PC-3 (cell line): ENCODE measurements around the gene NTNG1.

Source experiments
- EZH2 ChIP-seq: fragments of 300-600 bp; sonication (generic); IDR thresholded peaks from one replicate; pipeline ENCODE4 v1.6.1; 2017; ENCODE audit warnings: antibody characterized with exemption, mild to moderate bottlenecking, low read length; ENCODE audit not compliant: unreplicated experiment
- EZH2phosphoT487 ChIP-seq: fragments of 300-600 bp; sonication (generic); IDR thresholded peaks from 2 replicates; pipeline ENCODE4 v1.6.1; 2018; ENCODE audit warnings: mild to moderate bottlenecking, antibody characterized with exemption, low read length, borderline replicate concordance
- TF ChIP-seq, protein P1 (sequence below): fragments of 300-600 bp; sonication (generic); conservative IDR thresholded peaks from 2 replicates; pipeline ENCODE4 v1.5.1; 2017; ENCODE audit warnings: antibody characterized with exemption, low read depth, mild to moderate bottlenecking, low read length

DNA sequence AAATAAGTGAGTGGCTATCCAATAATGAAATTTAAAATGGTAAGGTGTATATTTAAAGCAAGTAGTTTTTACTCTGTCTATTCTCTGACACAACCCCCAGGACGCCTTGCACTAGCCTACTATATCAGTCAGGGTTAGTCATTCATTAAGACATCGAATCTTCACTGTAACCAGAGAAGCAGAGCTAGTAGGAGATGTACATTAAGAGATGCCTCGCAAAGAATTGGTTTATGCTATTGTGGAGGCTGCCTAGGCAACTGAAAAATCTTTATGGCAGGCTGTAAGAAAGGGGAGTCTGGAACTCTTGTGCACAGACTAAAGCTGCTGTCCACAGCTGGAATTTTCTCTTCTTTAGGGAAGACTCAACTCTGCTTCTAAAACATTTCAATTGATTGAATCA is 28.8 kb downstream of the NTNG1 start:
- TF ChIP-seq, protein P1, sequence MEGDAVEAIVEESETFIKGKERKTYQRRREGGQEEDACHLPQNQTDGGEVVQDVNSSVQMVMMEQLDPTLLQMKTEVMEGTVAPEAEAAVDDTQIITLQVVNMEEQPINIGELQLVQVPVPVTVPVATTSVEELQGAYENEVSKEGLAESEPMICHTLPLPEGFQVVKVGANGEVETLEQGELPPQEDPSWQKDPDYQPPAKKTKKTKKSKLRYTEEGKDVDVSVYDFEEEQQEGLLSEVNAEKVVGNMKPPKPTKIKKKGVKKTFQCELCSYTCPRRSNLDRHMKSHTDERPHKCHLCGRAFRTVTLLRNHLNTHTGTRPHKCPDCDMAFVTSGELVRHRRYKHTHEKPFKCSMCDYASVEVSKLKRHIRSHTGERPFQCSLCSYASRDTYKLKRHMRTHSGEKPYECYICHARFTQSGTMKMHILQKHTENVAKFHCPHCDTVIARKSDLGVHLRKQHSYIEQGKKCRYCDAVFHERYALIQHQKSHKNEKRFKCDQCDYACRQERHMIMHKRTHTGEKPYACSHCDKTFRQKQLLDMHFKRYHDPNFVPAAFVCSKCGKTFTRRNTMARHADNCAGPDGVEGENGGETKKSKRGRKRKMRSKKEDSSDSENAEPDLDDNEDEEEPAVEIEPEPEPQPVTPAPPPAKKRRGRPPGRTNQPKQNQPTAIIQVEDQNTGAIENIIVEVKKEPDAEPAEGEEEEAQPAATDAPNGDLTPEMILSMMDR = no peak
- TF ChIP-seq EZH2 (no peak), EZH2phosphoT487 (no peak)
